Stomach (tissue), 9 donors: ENCODE measurements around the gene SRP68. TPM values are rescaled to one million over a fixed set of nuclear protein-coding genes. Genes with fewer than 3 reads are reported as not detected.

Experiments
- DNase-seq, 2 donors: peaks; one replicate each; pipeline versions ENCODE4 v3.0.0 to v3.0.0-alpha.2; 2013 to 2019
- H3K27ac ChIP-seq, 5 donors: fragments of 200-600 bp in 4 of 5; sonication (generic) in 4 of 5; one replicate each; pipeline ENCODE4 v1.5.1; 2013 to 2019; ENCODE audit warnings: mild to moderate bottlenecking in 1 of 5, moderate library complexity in 1 of 5
- H3K27me3 ChIP-seq, 3 donors: fragments of 200-600 bp; sonication (generic); one replicate each; pipeline ENCODE4 v1.5.1; 2017 to 2019; ENCODE audit warnings: mixed run types in 1 of 3
- H3K36me3 ChIP-seq, 4 donors: fragments of 200-600 bp; sonication (generic); 1 replicate in 3 of 4; 2 replicates in 1 of 4; pipeline ENCODE4 v1.5.1; 2016 to 2019
- H3K4me1 ChIP-seq, 4 donors: fragments of 200-600 bp; sonication (generic); one replicate each; pipeline ENCODE4 v1.5.1; 2016 to 2019
- H3K4me3 ChIP-seq, 4 donors: fragments of 200-600 bp; sonication (generic) in 3 of 4; one replicate each; pipeline ENCODE4 v1.5.1; 2016 to 2019; ENCODE audit warnings: mild to moderate bottlenecking in 1 of 4
- H3K9me3 ChIP-seq, 4 donors: fragments of 200-600 bp; sonication (generic); one replicate each; pipeline ENCODE4 v1.5.1; 2016 to 2019
- EP300 ChIP-seq: sonication (generic); formaldehyde crosslinking; IDR thresholded peaks from one replicate; pipeline ENCODE4 v1.6.1; 2017; ENCODE audit warnings: antibody characterized with exemption
- POLR2A ChIP-seq, 4 donors: fragments of 450-650 bp; IDR thresholded peaks; one replicate each; pipeline ENCODE4 v1.6.1; 2016; ENCODE audit warnings: antibody characterized with exemption in 4 of 4, control low read depth in 2 of 4, mild to moderate bottlenecking in 1 of 4, moderate library complexity in 1 of 4
- POLR2AphosphoS5 ChIP-seq, 3 donors: sonication (generic); formaldehyde crosslinking; IDR thresholded peaks; one replicate each; pipeline ENCODE4 v1.6.1; 2016; ENCODE audit warnings: antibody characterized with exemption in 3 of 3
- WGBS, 5 donors: extraction: QIAGEN DNeasy Blood & Tissue Kit in 3 of 5; methylation state at CpG; one replicate each; pipeline versions ENCODE4 v1.1.5 to v1.1.7; 2013 to 2018; 5-methylcytosine and 5-hydroxymethylcytosine counted together
- intact Hi-C: fragments of 100-400 bp; cut with DNase I; formaldehyde crosslinking; loops from one replicate; pipeline ENCODE4 v1.15.1; 2023; ENCODE audit warnings: low total_unique reads
- polyA plus RNA-seq, 3 donors: library from polyadenylated mRNA; stranded (reverse); fragments of 200-250 nt; gene quantifications; one replicate each; pipeline ENCODE4 v1.2.3, GENCODE V29; 2013
- total RNA-seq, 5 donors: library from RNA; depleted of rRNA; stranded (reverse); fragments of >200 nt; gene quantifications; one replicate each; pipeline versions ENCODE4 v1.1.0 to v1.2.3, GENCODE V29; 2014 to 2016
- TF ChIP-seq, protein P1 (sequence below), 7 experiments: fragments of 450-650 bp in 4 of 7; fragments of 200-600 bp in 3 of 7; sonication (generic) in 3 of 7; IDR thresholded peaks; one replicate each; pipeline ENCODE4 v1.5.1; 2016 to 2019; ENCODE audit warnings: antibody characterized with exemption in 7 of 7, control low read depth in 2 of 7, mild to moderate bottlenecking in 1 of 7
- donor health status: healthy with polysubstance abuse.
- donor health status: Bipolar disorder and iron deficiency.
- donor health status: healthy.

The SRP68 gene
- total and polyA plus RNA-seq, 8 donors = 24.6 to 49.8 (median 42.9) TPM

DNA sequence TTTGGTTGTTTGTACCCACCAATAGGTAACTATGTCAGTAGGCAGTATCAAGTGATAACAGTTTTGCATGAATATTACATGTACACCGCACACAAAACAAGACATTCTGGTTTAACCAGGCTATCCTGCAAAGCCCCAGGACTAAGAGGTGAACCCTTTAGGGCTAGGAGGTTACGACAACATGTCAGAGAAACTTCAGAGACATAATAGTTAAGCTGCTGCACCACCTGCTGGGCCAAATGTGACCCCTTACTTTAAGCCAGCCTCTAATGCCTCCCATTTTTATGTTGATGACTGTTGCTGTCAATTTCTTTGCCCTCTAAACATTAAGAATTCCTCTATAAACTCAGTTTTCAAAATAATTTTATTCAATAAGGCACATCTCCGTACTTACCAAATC, 15.4 kb downstream of the SRP68 start:
- Histone ChIP-seq H3K4me1 (peaks cover 0 to 23% (median 5%) of the 10 kb centered on the region in 4 donors), H3K4me3 (no peak overlapping the region), H3K9me3 (no peaks in the 10 kb centered on the region), H3K27me3 (no peaks in the 10 kb centered on the region), H3K36me3 (peaks cover 72 to 100% (median 99%) of the 10 kb centered on the region in 4 donors), H3K27ac (no peak overlapping the region)
- TF ChIP-seq, protein P1, sequence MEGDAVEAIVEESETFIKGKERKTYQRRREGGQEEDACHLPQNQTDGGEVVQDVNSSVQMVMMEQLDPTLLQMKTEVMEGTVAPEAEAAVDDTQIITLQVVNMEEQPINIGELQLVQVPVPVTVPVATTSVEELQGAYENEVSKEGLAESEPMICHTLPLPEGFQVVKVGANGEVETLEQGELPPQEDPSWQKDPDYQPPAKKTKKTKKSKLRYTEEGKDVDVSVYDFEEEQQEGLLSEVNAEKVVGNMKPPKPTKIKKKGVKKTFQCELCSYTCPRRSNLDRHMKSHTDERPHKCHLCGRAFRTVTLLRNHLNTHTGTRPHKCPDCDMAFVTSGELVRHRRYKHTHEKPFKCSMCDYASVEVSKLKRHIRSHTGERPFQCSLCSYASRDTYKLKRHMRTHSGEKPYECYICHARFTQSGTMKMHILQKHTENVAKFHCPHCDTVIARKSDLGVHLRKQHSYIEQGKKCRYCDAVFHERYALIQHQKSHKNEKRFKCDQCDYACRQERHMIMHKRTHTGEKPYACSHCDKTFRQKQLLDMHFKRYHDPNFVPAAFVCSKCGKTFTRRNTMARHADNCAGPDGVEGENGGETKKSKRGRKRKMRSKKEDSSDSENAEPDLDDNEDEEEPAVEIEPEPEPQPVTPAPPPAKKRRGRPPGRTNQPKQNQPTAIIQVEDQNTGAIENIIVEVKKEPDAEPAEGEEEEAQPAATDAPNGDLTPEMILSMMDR (IDR thresholded peaks at IDR 0.05) = no peak
- TF ChIP-seq EP300 = no peak
- intact Hi-C loops = no loop called here
- 64 to 82% (median 71%) methylated on average over 3 of the region's 3 CpGs for WGBS, 5 donors
- DNase-seq = peak in 1 of 2 donors; percentile 30

DNA sequence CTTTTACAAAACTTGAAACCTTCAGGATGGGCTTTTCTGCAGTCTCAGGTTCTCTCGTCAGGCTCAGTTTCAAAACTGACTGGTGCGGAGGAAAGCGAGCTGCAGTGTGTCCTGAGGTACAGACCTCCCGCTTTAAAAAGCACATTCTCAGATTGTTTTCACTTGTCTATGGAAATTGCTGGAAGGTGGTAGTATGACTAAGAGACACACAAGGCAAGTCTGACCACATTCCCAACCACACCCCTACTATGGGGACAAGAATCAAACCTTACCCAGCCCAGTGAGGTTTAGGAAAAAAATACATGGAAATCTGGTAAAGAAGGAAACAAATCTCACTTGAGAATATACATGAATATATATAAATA, 18.2 kb downstream of the SRP68 start:
- intact Hi-C loops = no loop called here
- 84 to 89% (median 86%) methylated on average over 4 of the region's 4 CpGs for WGBS, 5 donors
- no peaks in the 10 kb centered on the region for H3K27me3 ChIP-seq
- TF ChIP-seq POLR2AphosphoS5 (IDR thresholded peaks at IDR 0.05) (no peak), POLR2A (IDR thresholded peaks at IDR 0.05) (no peak), EP300 (no peak)
- TF ChIP-seq, protein P1 (IDR thresholded peaks at IDR 0.05) = no peak
- H3K27ac ChIP-seq = peak overlapping the region in 2 of 5 donors; percentile 38 to 47
- H3K4me1 ChIP-seq = peaks cover 0 to 33% (median 11%) of the 10 kb centered on the region in 4 donors
- peaks cover 63 to 100% (median 98%) of the 10 kb centered on the region in 4 donors for H3K36me3 ChIP-seq
- DNase-seq = peak in 1 of 2 donors; percentile 60
- no peak overlapping the region for H3K4me3 ChIP-seq
- no peaks in the 10 kb centered on the region for H3K9me3 ChIP-seq

DNA sequence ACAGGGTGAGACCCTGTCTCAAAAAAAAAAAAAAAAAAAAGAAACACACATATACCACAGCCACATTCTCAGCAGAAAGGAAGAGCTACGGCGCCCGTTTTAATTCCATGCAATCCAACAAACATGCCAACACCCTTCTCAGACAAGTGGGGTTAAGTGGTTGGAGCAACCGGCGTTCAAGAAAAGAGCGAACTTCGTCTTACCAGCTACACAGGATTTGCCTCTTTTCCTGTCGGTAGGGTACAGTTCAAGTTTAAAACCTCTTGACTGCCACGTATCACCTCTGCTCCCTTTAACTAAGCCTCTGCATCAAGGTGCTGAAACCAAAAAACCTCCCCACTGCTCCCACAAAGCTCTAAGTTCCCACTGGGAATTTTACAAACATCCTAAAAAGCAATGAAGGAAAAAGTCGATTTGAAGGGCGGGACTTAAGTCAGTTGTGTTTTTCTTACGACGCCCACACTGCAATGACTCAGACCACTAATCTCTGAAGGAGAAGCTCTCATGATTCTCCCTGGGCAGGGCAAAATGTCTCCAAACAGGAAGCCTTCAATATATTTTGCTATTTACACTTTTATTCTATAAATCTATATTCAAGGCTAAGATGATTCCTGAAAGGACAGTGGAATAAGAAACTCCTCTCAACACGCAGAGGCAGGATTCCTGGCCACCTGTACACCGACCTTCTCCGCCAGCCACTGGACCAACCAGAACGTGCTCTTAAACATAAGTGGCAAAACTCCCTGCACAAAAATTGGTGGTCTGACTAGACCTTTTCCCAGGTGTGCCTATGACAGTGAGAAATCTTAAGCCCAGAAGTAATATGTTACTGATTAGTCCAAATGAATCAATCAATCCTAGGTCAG, 18.8 kb downstream of the SRP68 start:
- no peak for TF ChIP-seq EP300
- TF ChIP-seq, protein P1 (IDR thresholded peaks at IDR 0.05) = no peak
- TF ChIP-seq POLR2AphosphoS5 (IDR thresholded peaks at IDR 0.05) = no peak
- TF ChIP-seq POLR2A (IDR thresholded peaks at IDR 0.05) = no peak
- Histone ChIP-seq H3K36me3 (peaks cover 63 to 100% (median 98%) of the 10 kb centered on the region in 4 donors), H3K27ac (peak overlapping the region in 2 of 5 donors; percentile 38 to 47), H3K4me3 (no peak overlapping the region), H3K9me3 (no peaks in the 10 kb centered on the region), H3K4me1 (peaks cover 0 to 33% (median 11%) of the 10 kb centered on the region in 4 donors), H3K27me3 (no peaks in the 10 kb centered on the region)
- intact Hi-C loops = no loop called here
- DNase-seq = peak in 1 of 2 donors; percentile 53
- 67 to 81% (median 79%) methylated on average over 17 of the region's 17 CpGs for WGBS, 5 donors

DNA sequence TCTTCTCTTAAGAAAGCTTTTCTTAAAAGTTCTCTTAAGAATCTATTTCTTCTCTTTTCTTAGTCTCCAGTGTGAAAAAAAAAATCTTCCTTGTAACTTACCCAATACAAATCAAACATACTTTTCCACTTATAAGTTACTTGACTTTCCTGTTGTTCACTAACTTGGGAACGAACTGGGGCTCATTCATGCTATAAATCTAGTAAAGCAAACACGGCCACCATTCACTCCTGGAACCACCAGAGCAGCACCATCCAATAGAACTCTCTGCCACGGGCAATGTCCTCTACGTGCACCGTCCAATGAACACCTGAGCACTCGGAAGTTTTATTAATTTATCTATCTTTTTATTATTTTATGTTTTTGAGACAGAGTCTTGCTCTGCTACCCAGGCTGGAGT, 20.8 kb downstream of the SRP68 start:
- WGBS, 5 donors = 70 to 81% (median 78%) methylated on average over 6 of the region's 6 CpGs
- intact Hi-C loops = no loop called here
- peaks cover 63 to 100% (median 98%) of the 10 kb centered on the region in 4 donors for H3K36me3 ChIP-seq
- H3K4me3 ChIP-seq = no peak overlapping the region
- TF ChIP-seq POLR2A (IDR thresholded peaks at IDR 0.05) = no peak
- TF ChIP-seq EP300 = no peak
- no peak overlapping the region for H3K27ac ChIP-seq
- H3K4me1 ChIP-seq = peaks cover 0 to 33% (median 11%) of the 10 kb centered on the region in 4 donors
- no peak for DNase-seq
- H3K9me3 ChIP-seq = no peaks in the 10 kb centered on the region
- no peaks in the 10 kb centered on the region for H3K27me3 ChIP-seq
